ENCODE results near the gene FAM228A.

FAM228A gene

GRCh38 chr2:24231461-24231881, 56.6 kb downstream of the FAM228A start:
- FAIRE-seq = no peak

- no peak for FAIRE-seq
Observed at GRCh38 chr2:24233321-24233720, 58.5 kb downstream of the FAM228A start.

- FAIRE-seq = no peak
Observed at GRCh38 chr2:24237313-24237712, 62.5 kb downstream of the FAM228A start.

GRCh38 chr2:24238158-24238557, 63.3 kb downstream of the FAM228A start:
- no peak for FAIRE-seq

- no peak for FAIRE-seq
Observed at GRCh38 chr2:24239553-24239952, 64.7 kb downstream of the FAM228A start.

All from endometrium (tissue), 2 donors.